ENCODE measurements around the gene GUCA1C.

The GUCA1C gene, protein sequence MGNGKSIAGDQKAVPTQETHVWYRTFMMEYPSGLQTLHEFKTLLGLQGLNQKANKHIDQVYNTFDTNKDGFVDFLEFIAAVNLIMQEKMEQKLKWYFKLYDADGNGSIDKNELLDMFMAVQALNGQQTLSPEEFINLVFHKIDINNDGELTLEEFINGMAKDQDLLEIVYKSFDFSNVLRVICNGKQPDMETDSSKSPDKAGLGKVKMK

DNA sequence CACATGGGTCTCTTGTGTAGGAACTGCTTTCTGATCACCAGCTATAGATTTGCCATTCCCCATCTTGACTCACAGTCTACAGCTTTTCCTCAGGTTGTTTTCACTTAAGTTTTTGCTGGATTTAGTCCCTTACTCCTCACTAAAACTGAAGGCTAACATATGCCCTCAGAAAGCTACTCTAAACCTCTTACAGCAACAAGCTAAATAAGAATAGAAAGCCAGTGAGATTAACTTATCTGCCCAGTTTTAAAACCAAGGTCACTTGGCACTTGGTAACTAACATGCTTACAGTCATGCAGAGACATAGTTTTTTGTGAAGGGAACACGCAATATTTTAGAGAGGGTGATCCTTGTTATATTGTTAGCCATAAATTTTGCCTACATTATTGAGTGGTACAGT is at the start of gene GUCA1C:
Gene GUCA1C (minus strand): TSS at position 180 of the 400 bp plus-strand sequence. CDS start 117 bp downstream, at position 63.
- DNase-seq = no peak

DNA sequence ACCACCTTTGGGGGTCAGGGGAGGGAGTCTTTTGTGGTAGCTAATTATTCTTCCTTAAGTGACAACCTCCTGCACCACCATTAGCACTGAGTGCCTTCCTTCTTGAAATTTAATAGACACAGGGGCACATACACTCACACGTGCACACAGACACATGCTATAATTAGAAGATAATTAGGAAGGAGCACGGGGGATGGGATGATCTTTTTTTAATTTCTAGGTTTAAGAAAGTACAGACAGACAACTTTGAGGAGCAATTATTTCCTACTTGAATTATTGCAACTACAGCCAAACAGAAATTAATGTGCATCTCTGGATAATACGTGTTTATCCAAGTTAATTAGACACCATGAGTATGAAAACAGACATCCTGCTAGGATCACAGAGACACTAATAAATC is 44.8 kb upstream of the GUCA1C start:
- no peak for DNase-seq

- no peak for DNase-seq
Measured at GRCh38 chr3:108985844-108986243, 32.2 kb upstream of the GUCA1C start.

GRCh38 chr3:108983051-108983450 is 29.4 kb upstream of the GUCA1C start:
- no peak for DNase-seq

DNA sequence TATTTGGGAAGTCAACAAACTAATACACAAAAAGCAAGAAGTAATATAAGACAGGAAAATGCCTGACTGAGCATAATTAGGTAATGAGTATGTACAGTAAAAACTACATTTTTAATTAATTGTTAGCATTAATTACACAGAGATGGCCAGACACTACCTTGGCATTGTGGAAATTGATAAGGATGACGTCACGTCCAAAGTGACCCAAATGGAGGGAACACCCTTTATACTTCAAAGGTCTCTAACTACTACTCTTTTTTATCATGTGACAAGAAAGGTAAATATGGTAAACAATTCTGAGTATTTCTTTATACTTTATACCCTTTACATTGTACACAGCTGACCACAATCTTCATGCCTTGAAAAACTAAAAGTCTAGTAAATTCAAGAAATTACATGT is 22.4 kb upstream of the GUCA1C start:
- DNase-seq = no peak

- DNase-seq = no peak
Measured at GRCh38 chr3:108973019-108973418, 19.3 kb upstream of the GUCA1C start.

GRCh38 chr3:108972482-108972881 is 18.8 kb upstream of the GUCA1C start:
- DNase-seq = no peak

GRCh38 chr3:108970561-108970960 is 16.9 kb upstream of the GUCA1C start:
- DNase-seq = no peak

GRCh38 chr3:108966773-108967172 is 13.1 kb upstream of the GUCA1C start:
- DNase-seq = no peak

- DNase-seq = no peak
Measured at GRCh38 chr3:108959017-108959416, 5.3 kb upstream of the GUCA1C start.

GRCh38 chr3:108953210-108953609 is 469 bp downstream of the GUCA1C start:
- DNase-seq = no peak

DNA sequence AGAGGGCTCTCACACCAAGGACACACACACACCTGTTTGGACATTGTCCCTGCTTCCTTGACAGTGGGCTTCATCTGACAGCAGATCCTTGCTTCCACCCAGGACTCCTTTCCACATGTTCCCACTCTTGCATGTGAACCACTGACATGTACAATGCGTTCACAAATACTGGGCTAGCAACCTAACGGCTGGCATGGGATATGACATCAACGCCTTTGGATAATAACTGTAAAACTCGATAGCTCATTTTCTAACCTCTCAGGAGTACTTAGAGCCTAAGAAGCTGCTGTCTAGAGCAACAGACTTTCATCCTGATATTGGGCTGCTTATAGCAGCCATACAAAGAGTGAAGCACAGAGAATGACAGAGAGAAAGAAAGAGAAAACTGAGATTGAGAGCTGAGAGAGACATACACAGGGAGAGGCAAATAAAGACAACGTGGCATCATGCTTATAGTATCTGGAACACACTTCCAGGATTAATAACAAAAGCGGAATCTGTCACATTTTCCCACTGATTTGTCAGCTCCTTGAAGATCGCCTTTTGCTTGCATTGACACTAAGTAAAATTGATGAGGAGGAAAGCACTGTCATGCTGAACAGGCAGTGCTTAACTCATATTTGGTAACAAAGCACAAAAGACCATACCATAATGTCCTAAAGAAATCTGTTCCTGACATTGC is 1.7 kb downstream of the GUCA1C start:
- DNase-seq = no peak

DNA sequence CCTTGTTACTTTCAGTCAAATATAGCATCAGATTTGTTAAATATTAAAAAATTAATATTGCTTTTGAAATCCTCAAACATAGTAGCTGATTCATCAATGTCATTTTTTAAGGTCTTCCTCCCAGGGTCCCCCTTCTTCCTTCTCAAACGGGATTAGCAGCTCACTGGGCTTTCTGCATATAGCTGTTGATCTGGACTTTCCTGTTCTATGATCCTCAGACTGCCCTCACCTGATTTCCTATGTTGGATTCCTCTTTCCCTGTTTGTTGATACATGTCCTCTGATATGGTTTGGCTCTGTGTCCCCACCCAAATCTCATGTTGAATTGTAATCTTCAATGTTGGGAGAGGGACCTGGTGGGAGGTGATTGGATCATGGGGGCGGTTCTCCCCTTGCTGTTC is 5.8 kb downstream of the GUCA1C start:
- no peak for DNase-seq

DNA sequence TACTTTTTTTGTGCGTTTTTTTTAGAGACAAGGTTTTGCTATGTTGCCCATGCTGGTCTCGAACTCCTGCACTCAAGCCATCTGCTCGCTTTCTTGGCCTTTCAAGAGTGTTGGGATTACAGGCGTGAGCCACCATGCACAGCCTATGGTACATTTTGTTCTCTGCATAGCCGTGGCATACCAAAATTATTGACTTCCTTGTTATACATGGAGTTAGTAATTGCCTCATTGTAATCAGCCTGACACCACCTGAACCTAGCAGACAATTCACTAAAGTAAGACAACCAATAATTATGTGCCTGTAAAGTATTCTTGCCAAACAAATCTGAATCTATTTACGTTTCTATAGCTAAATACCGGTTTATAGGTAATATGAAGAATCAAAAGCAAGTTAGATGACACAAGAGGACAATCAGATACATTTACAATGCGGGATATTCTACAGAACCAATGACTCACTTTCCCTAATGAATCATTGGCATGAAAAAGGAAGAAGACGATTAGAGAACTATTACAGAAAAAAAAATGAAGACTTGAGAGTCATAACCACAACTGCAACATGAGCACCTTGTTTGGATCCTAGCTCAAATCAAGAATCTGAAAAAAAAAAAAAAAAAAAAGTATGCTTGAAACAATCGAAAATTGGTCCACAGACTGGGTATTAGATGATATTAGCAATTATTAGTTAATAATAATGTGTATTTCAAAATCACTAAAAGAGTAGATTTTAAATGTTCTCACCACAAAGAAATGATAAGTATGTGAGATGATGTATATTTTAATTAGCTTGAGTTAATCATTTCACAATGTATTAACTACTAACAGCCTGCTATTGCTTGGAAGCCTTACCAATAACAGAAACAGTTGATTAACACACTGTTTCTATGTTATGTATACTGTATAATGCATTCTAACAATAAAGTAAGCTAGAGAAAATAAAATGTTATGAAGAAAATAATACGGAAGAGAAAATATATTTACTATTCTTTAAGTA is 7.1 kb downstream of the GUCA1C start:
- DNase-seq = no peak

DNA sequence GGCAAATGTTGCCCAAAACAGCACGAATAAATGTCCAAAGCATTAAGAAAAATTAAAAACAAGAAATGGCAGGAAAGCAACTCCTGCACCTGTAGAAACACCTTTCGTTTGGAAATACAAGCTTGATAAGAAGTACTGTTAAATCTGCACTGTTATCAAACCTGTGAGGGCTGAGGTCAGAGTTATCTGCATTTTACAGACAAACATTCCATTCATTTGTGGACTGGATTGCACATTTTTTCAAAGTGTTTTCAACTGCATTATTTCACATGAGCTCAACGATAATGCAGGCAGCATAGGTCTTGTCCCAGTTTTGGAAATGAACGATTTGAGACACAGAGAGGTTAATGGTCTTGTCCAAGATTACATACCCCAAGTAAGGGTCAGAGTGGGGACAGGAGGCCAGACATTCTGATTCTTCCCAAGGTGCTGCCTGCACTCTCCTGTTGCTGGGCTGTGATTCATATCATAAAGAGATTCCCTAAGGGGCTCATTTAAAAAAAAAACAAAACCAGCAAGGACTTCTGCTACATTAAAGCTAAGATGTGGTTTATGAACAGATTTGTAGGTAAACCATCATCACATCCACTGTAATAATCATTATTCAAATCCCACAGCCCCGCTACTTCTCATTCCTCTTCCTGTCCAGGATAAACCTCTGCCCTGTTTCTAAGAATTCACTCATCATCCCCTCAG is 13.0 kb downstream of the GUCA1C start:
- DNase-seq = no peak

GRCh38 chr3:108940166-108940565 is 13.5 kb downstream of the GUCA1C start:
- no peak for DNase-seq

GRCh38 chr3:108936924-108937689 is 16.6 kb downstream of the GUCA1C start:
- DNase-seq = no peak

DNA sequence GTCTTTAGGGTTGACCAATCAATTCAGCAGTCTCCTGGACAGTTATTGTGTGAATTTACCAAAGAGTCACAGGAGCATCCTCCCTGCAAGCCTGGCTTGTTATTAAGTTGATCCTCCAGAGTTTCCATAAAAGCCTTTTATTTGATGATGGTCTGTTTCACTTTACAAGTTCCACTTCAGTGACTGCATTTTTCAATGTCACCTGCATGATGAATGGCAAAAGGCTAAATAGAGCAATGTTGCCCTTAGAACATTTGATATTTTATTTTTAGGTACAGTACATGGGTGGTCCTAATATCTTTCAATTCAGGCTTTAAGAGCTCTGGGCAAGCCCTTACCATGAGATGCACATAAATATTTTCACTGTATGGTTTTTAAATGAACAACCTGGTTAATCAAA is 22.6 kb downstream of the GUCA1C start:
- DNase-seq = no peak

GRCh38 chr3:108918866-108919265 is 34.8 kb downstream of the GUCA1C start:
- no peak for DNase-seq

GRCh38 chr3:108914774-108915641 is 38.7 kb downstream of the GUCA1C start:
- DNase-seq = peak; percentile 62 to 66

GRCh38 chr3:108909799-108910198 is 43.9 kb downstream of the GUCA1C start:
- DNase-seq = no peak
